NCI-H1105 (cell line): ENCODE results near the gene OR4C16.

Experiments
- DNase-seq: peaks from one replicate; lab custom pipeline; 2025; lab: John Stamatoyannopoulos, UW

The OR4C16 gene

GRCh38 chr11:55571828-55572227, at the start of gene OR4C16:
Gene OR4C16, plus strand, starts transcription at chr11:55572128. Its CDS starts 0 bp downstream, at chr11:55572128.
- no peak for DNase-seq

- no peak for DNase-seq
Measured at GRCh38 chr11:55554169-55554568, 17.8 kb upstream of the OR4C16 start, which contains the start of gene OR4C15. Gene OR4C15, plus strand, starts transcription at chr11:55554469. Its CDS starts 0 bp downstream, at chr11:55554469.

GRCh38 chr11:55572548-55572947, 620 bp downstream of the OR4C16 start:
- no peak for DNase-seq

GRCh38 chr11:55607545-55607944, 35.6 kb downstream of the OR4C16 start, which contains the start of gene OR4C11:
Gene OR4C11, minus strand, starts transcription at chr11:55607645. Its CDS starts 3,272 bp downstream, at chr11:55604373.
- DNase-seq, result no peak
